Measurements from ENCODE around the gene MPEG1. TPM values are rescaled to one million over a fixed set of nuclear protein-coding genes. Genes with fewer than 3 reads are reported as not detected.

MPEG1 gene
- total and polyA plus RNA-seq, 10 donors = 46.0 to 410 (median 246) TPM

GRCh38 chr11:59219836-59220235 is 7.1 kb upstream of the MPEG1 start:
- no peak overlapping the region for H3K4me3 ChIP-seq
- H3K27ac ChIP-seq = no peak overlapping the region
- no peaks in the 10 kb centered on the region for H3K36me3 ChIP-seq
- no peaks in the 10 kb centered on the region for H3K9me3 ChIP-seq
- 77 to 90% (median 84%) methylated on average over 4 of the region's 4 CpGs for WGBS, 5 donors
- H3K27me3 ChIP-seq (replicated peaks in 1 of 7) = no peaks in the 10 kb centered on the region
- intact Hi-C loops (cut with DNase I; ENCODE audit: low total_unique reads) = no loop called here
- TF ChIP-seq POLR2A (IDR thresholded peaks at IDR 0.05) (no peak), CTCF (IDR thresholded peaks at IDR 0.05 in 8 of 11, conservative IDR thresholded peaks at IDR 0.05 in 3 of 11) (no peak), POLR2AphosphoS5 (IDR thresholded peaks at IDR 0.05) (no peak)
- no peak for DNase-seq
- H3K4me1 ChIP-seq = peaks cover 21 to 96% (median 58%) of the 10 kb centered on the region in 6 donors

GRCh38 chr11:59218893-59219292 is 6.2 kb upstream of the MPEG1 start:
- no peak overlapping the region for H3K4me3 ChIP-seq
- peak overlapping the region in 1 of 8 donors; percentile 88 for H3K27ac ChIP-seq
- TF ChIP-seq POLR2AphosphoS5 (IDR thresholded peaks at IDR 0.05) (no peak), CTCF (IDR thresholded peaks at IDR 0.05 in 8 of 11, conservative IDR thresholded peaks at IDR 0.05 in 3 of 11) (no peak), POLR2A (IDR thresholded peaks at IDR 0.05) (no peak)
- no peaks in the 10 kb centered on the region for H3K9me3 ChIP-seq
- no peaks in the 10 kb centered on the region for H3K27me3 ChIP-seq (replicated peaks in 1 of 7)
- intact Hi-C loops (cut with DNase I; ENCODE audit: low total_unique reads) = no loop called here
- H3K36me3 ChIP-seq = no peaks in the 10 kb centered on the region
- WGBS, 5 donors = 57 to 68% (median 59%) methylated on average over 2 of the region's 2 CpGs
- no peak for DNase-seq
- H3K4me1 ChIP-seq = peaks cover 14 to 96% (median 49%) of the 10 kb centered on the region in 6 donors

- no peak for DNase-seq
- no peak for TF ChIP-seq POLR2A (IDR thresholded peaks at IDR 0.05)
- no peak for TF ChIP-seq POLR2AphosphoS5 (IDR thresholded peaks at IDR 0.05)
- TF ChIP-seq CTCF (IDR thresholded peaks at IDR 0.05 in 8 of 11, conservative IDR thresholded peaks at IDR 0.05 in 3 of 11) = no peak
- no peaks in the 10 kb centered on the region for H3K36me3 ChIP-seq
- peak overlapping the region in 1 of 8 donors; percentile 24 for H3K4me3 ChIP-seq
- H3K4me1 ChIP-seq = peaks cover 14 to 96% (median 47%) of the 10 kb centered on the region in 6 donors
- H3K27ac ChIP-seq = peak overlapping the region in 5 of 8 donors; percentile 83 to 88 (median 85)
- no peaks in the 10 kb centered on the region for H3K9me3 ChIP-seq
- H3K27me3 ChIP-seq (replicated peaks in 1 of 7) = no peaks in the 10 kb centered on the region
- WGBS, 5 donors = 89 to 96% (median 91%) methylated on average over 4 of the region's 4 CpGs
- intact Hi-C loops (cut with DNase I; ENCODE audit: low total_unique reads) = no loop called here
Observed at GRCh38 chr11:59218319-59218718, 5.6 kb upstream of the MPEG1 start.

GRCh38 chr11:59216641-59217564 is 4.2 kb upstream of the MPEG1 start:
- intact Hi-C loops (cut with DNase I; ENCODE audit: low total_unique reads) = no loop called here
- Histone ChIP-seq H3K27ac (peak overlapping the region; percentile 43 to 88 (median 83)), H3K9me3 (no peaks in the 10 kb centered on the region), H3K27me3 (replicated peaks in 1 of 7) (no peaks in the 10 kb centered on the region), H3K36me3 (no peaks in the 10 kb centered on the region), H3K4me3 (peak overlapping the region in 1 of 8 donors; percentile 54), H3K4me1 (peaks cover 14 to 95% (median 48%) of the 10 kb centered on the region in 6 donors)
- peak; percentile 80 for DNase-seq
- WGBS, 5 donors = 12 to 15% (median 14%) methylated on average over 9 of the region's 9 CpGs
- TF ChIP-seq POLR2AphosphoS5 (IDR thresholded peaks at IDR 0.05) (peak in 1 of 3 donors; percentile 86), CTCF (IDR thresholded peaks at IDR 0.05 in 8 of 11, conservative IDR thresholded peaks at IDR 0.05 in 3 of 11) (peak in 1 of 11 experiments; percentile 6), POLR2A (IDR thresholded peaks at IDR 0.05) (no peak)
